Measurements from ENCODE around the gene CCDC141.
"Not testable (repeated sequence)": the region's sequence is repeated elsewhere in the genome, so short reads cannot be mapped to it uniquely, and the experiment has no call there.

The CCDC141 gene, protein sequence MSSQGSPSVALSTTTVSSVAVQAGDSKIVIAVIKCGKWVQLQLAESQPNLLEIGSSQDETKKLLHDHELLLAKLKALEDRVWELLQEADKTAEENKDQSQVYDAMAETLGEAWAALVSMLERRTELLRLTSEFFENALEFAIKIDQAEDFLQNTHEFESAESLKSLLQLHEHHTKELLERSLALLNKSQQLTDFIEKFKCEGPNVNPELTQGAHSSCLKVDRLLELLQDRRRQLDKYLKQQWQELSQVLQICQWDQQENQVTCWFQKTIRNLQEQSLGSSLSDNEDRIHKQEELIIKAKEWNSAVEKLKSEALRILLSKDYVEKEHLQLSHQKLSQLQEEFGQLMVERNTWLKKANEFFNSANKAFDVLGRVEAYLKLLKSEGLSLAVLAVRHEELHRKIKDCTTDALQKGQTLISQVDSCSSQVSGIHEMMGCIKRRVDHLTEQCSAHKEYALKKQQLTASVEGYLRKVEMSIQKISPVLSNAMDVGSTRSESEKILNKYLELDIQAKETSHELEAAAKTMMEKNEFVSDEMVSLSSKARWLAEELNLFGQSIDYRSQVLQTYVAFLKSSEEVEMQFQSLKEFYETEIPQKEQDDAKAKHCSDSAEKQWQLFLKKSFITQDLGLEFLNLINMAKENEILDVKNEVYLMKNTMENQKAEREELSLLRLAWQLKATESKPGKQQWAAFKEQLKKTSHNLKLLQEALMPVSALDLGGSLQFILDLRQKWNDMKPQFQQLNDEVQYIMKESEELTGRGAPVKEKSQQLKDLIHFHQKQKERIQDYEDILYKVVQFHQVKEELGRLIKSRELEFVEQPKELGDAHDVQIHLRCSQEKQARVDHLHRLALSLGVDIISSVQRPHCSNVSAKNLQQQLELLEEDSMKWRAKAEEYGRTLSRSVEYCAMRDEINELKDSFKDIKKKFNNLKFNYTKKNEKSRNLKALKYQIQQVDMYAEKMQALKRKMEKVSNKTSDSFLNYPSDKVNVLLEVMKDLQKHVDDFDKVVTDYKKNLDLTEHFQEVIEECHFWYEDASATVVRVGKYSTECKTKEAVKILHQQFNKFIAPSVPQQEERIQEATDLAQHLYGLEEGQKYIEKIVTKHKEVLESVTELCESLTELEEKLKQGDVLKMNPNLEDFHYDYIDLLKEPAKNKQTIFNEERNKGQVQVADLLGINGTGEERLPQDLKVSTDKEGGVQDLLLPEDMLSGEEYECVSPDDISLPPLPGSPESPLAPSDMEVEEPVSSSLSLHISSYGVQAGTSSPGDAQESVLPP (N-terminal part only)

DNA sequence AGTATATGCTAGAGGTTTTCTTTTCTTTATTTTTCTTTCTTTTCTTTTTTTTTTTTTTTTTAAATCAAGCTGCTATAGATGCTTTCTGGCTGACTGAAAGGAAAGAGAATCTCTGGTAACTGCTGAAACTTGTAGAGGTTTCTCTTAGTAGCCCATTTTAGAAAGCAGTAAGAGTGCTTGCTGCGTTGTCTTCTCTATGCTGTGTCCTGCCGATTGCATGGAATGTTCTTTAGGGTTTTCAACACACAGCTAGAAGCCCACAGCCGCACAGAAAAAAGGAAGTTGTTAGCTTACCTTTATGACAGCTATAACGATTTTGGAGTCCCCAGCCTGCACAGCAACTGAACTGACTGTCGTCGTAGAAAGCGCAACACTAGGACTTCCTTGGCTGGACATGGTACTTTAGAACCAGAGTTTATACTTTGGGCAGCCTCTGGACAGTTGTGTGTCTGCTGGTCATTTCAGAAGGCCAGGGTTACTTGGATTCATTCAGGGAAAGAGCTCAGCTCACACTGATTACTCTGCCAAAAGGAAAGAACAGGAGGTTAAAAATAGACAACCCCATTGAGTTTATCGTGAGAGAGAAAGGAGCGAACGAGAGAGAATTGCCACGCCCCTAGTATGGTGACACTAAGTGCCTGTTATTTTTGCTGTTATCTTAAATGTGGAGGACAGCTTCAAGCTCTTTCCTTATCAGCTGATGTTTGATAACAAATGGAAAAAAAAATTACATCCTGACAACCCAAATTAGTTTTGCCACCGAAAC is at the start of gene CCDC141:
TSS of gene CCDC141 (minus strand) at position 592 of the 766 bp plus-strand sequence. CDS start at position 396, 196 bp downstream.
- Histone ChIP-seq H3K36me3 (ENCODE audit: control insufficient read depth in 1 of 2, insufficient read depth in 2 of 2, low read length in 2 of 2) (no peaks in the 10 kb centered on the region), H3K9ac (ENCODE audit: low read depth in 1 of 2, low read length in 2 of 2) (no peak within 1 kb of the TSS), H3K27me3 (ENCODE audit: control insufficient read depth in 1 of 2, insufficient read depth in 2 of 2, low read length in 2 of 2) (no peaks in the 10 kb centered on the region), H3K27ac (ENCODE audit: low read depth, low read length) (no peak within 1 kb of the TSS), H3K4me1 (ENCODE audit: control insufficient read depth in 1 of 2, insufficient read depth in 2 of 2, low read length in 2 of 2) (no peaks in the 10 kb centered on the region), H3K9me3 (ENCODE audit: control insufficient read depth in 1 of 2, low read length in 2 of 2) (no peaks in the 10 kb centered on the region), H3K4me3 (ENCODE audit: low read depth in 1 of 2, low read length in 2 of 2) (peak within 1 kb of the TSS; percentile 15 to 21)

DNA sequence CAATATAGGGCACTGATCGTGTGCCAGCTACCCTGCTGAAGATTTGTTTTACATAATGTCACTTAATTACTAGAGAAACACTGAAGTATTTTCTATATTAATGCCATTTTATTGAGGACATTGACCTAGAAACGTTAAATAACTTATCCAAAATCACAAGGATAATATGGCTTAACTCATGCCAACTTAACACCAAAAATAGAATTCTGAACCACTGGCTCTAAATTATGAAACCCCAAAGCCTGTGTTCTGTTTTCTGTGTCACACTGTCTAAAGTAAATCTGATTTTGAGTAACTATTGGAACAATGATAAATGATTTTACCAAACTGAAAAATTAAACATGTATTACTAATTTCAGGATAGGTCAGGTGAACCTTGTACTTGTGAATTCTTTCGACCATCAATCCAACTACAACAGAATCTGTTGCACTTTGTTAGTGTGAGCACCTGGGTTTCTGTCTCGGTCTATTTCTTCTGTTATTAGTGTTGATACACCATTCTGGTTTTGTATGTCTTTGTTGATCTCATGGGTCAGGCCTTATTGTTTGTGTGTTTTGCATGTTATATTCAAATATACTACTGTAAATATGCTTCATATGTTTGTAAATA is 48.2 kb upstream of the CCDC141 start:
- Histone ChIP-seq H3K27ac (ENCODE audit: low read depth, low read length) (no peak overlapping the region), H3K4me3 (ENCODE audit: low read depth in 1 of 2, low read length in 2 of 2) (no peak overlapping the region), H3K27me3 (ENCODE audit: control insufficient read depth in 1 of 2, insufficient read depth in 2 of 2, low read length in 2 of 2) (no peaks in the 10 kb centered on the region), H3K4me1 (ENCODE audit: control insufficient read depth in 1 of 2, insufficient read depth in 2 of 2, low read length in 2 of 2) (no peaks in the 10 kb centered on the region), H3K9ac (ENCODE audit: low read depth in 1 of 2, low read length in 2 of 2) (no peak overlapping the region), H3K9me3 (ENCODE audit: control insufficient read depth in 1 of 2, low read length in 2 of 2) (no peaks in the 10 kb centered on the region), H3K36me3 (ENCODE audit: control insufficient read depth in 1 of 2, insufficient read depth in 2 of 2, low read length in 2 of 2) (no peaks in the 10 kb centered on the region)

DNA sequence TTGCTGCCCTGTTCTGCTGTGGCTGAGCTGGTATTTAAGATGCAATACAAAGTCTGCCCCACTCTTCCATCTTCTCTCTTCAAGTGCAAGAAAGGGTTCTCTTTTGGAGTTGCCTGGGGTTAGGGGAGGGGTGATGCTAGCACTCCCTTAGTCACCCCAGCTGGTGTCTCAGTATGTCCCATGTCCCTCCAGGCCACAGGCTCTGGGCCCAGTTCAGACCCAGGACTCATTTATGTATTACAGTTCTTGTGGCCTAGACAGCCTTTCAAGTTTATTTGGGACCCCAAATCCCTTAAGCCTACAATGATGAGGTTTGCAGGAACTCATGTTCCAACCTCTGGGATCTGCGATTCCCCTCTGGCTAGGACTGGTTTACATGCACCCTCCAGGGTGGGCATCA is 47.2 kb upstream of the CCDC141 start:
- no peaks in the 10 kb centered on the region for H3K4me1 ChIP-seq (ENCODE audit: control insufficient read depth in 1 of 2, insufficient read depth in 2 of 2, low read length in 2 of 2)
- no peak overlapping the region for H3K4me3 ChIP-seq (ENCODE audit: low read depth in 1 of 2, low read length in 2 of 2)
- no peaks in the 10 kb centered on the region for H3K36me3 ChIP-seq (ENCODE audit: control insufficient read depth in 1 of 2, insufficient read depth in 2 of 2, low read length in 2 of 2)
- no peaks in the 10 kb centered on the region for H3K27me3 ChIP-seq (ENCODE audit: control insufficient read depth in 1 of 2, insufficient read depth in 2 of 2, low read length in 2 of 2)
- no peaks in the 10 kb centered on the region for H3K9me3 ChIP-seq (ENCODE audit: control insufficient read depth in 1 of 2, low read length in 2 of 2)
- H3K27ac ChIP-seq (ENCODE audit: low read depth, low read length), result no peak overlapping the region
- no peak overlapping the region for H3K9ac ChIP-seq (ENCODE audit: low read depth in 1 of 2, low read length in 2 of 2)

DNA sequence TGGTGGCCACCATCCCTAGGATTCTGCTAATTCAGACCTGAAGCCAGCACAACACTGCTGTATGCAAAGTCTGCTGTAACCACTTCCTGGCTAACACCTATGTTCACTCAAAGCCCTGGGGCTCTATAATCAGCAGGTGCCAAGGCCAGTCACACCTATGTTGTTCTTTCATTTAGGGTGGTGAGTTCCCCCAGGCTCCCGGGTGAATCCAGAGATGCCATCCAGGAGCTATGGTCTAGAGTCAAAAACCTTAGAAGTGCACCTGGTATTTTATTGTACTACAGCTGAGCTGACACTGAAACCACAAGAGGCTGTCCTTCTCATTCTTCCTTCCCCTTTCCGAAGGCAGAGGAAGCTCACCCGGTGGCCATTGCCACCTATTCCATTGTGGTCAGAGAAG is 46.2 kb upstream of the CCDC141 start:
- no peaks in the 10 kb centered on the region for H3K36me3 ChIP-seq (ENCODE audit: control insufficient read depth in 1 of 2, insufficient read depth in 2 of 2, low read length in 2 of 2)
- no peak overlapping the region for H3K9ac ChIP-seq (ENCODE audit: low read depth in 1 of 2, low read length in 2 of 2)
- H3K4me3 ChIP-seq (ENCODE audit: low read depth in 1 of 2, low read length in 2 of 2), result no peak overlapping the region
- no peaks in the 10 kb centered on the region for H3K4me1 ChIP-seq (ENCODE audit: control insufficient read depth in 1 of 2, insufficient read depth in 2 of 2, low read length in 2 of 2)
- no peaks in the 10 kb centered on the region for H3K27me3 ChIP-seq (ENCODE audit: control insufficient read depth in 1 of 2, insufficient read depth in 2 of 2, low read length in 2 of 2)
- H3K9me3 ChIP-seq (ENCODE audit: control insufficient read depth in 1 of 2, low read length in 2 of 2), result no peaks in the 10 kb centered on the region
- no peak overlapping the region for H3K27ac ChIP-seq (ENCODE audit: low read depth, low read length)

DNA sequence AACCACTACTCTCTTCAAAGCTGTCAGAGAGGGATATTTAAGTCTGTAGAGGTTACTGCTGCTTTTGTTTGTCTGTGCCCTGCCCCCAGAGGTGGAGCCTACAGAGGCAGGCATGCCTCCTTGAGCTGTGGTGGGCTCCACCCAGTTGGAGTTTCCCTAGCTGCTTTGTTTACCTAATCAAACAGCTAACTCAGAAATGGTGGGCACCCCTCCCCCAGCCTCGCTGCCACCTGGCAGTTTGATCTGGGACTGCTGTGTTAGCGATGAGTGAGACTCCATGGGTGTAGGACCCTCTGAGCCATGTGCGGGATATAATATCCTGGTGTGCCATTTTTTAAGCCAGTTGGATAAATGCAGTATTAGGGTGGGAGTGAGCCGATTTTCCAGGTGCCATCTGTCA is 43.0 kb upstream of the CCDC141 start:
- H3K9me3 ChIP-seq (ENCODE audit: control insufficient read depth in 1 of 2, low read length in 2 of 2); H3K27me3 ChIP-seq (ENCODE audit: control insufficient read depth in 1 of 2, insufficient read depth in 2 of 2, low read length in 2 of 2); H3K4me3 ChIP-seq (ENCODE audit: low read depth in 1 of 2, low read length in 2 of 2); H3K4me1 ChIP-seq (ENCODE audit: control insufficient read depth in 1 of 2, insufficient read depth in 2 of 2, low read length in 2 of 2); H3K27ac ChIP-seq (ENCODE audit: low read depth, low read length); H3K36me3 ChIP-seq (ENCODE audit: control insufficient read depth in 1 of 2, insufficient read depth in 2 of 2, low read length in 2 of 2); H3K9ac ChIP-seq (ENCODE audit: low read depth in 1 of 2, low read length in 2 of 2): not testable (repeated sequence)

DNA sequence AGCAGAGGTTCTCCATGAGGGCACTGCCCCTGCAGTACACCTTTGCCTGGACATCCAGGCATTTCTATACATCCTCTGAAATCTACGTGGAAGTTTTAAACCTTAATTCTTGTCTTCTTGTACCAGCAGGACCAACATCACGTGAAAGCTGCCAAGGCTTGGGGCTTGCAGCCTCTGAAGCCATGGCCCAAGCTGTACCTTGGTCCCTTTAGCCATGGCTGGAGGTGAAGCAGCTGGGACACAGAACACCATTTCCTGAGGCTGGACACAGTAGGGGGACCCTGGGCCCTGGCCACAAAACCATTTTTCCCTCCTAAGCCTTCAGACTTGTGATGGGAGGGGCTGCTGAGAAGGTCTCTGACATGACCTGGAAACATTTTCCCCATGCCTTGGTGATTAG is 32.8 kb upstream of the CCDC141 start:
- Histone ChIP-seq H3K4me3 (ENCODE audit: low read depth in 1 of 2, low read length in 2 of 2) (no peak overlapping the region), H3K9me3 (ENCODE audit: control insufficient read depth in 1 of 2, low read length in 2 of 2) (no peaks in the 10 kb centered on the region), H3K27me3 (ENCODE audit: control insufficient read depth in 1 of 2, insufficient read depth in 2 of 2, low read length in 2 of 2) (no peaks in the 10 kb centered on the region)

DNA sequence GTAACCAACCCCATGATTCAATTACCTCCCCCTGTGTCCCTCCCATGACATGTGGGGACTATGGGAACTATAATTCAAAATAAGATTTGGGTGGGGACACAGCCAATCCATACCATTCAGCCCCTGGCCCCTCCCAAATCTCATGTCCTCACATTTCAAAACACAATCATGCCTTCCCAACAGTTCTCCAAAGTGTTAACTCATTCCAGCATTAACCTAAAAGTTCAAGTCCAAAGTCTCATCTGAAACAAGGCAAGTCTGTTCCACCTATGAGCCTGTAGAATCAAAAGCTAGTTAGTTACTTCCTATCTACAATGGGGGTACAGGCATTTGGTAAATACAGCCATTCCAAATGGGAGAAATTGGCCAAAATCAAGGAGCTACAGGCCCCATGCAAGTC is 32.0 kb upstream of the CCDC141 start:
- Histone ChIP-seq H3K4me3 (ENCODE audit: low read depth in 1 of 2, low read length in 2 of 2) (no peak overlapping the region), H3K27ac (ENCODE audit: low read depth, low read length) (no peak overlapping the region), H3K9me3 (ENCODE audit: control insufficient read depth in 1 of 2, low read length in 2 of 2) (no peaks in the 10 kb centered on the region), H3K36me3 (ENCODE audit: control insufficient read depth in 1 of 2, insufficient read depth in 2 of 2, low read length in 2 of 2) (no peaks in the 10 kb centered on the region), H3K9ac (ENCODE audit: low read depth in 1 of 2, low read length in 2 of 2) (no peak overlapping the region), H3K4me1 (ENCODE audit: control insufficient read depth in 1 of 2, insufficient read depth in 2 of 2, low read length in 2 of 2) (no peaks in the 10 kb centered on the region), H3K27me3 (ENCODE audit: control insufficient read depth in 1 of 2, insufficient read depth in 2 of 2, low read length in 2 of 2) (no peaks in the 10 kb centered on the region)

More for the DNA sequence above, 32.8 kb upstream of the CCDC141 start:
- Histone ChIP-seq H3K36me3 (ENCODE audit: control insufficient read depth in 1 of 2, insufficient read depth in 2 of 2, low read length in 2 of 2) (no peaks in the 10 kb centered on the region), H3K4me1 (ENCODE audit: control insufficient read depth in 1 of 2, insufficient read depth in 2 of 2, low read length in 2 of 2) (no peaks in the 10 kb centered on the region), H3K27ac (ENCODE audit: low read depth, low read length) (no peak overlapping the region), H3K9ac (ENCODE audit: low read depth in 1 of 2, low read length in 2 of 2) (no peak overlapping the region)

DNA sequence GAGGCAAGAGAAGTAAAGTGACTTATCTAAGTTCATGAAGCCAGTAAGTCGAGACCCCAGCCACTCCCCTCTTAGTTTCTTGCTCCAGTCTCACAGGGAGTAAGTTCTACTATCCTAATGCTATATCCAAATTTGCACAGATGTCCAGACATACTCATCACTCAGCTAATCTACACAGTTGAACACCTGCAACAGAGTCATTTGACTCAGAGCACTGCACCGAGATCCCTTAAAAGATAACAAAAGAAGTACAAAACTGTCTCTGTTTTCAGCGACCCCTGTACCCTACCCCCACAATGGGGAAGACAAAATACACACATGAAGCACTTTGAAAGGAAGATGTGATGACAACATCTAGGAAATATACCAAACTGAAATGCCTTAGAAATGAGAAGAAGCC is 22.6 kb upstream of the CCDC141 start:
- Histone ChIP-seq H3K36me3 (ENCODE audit: control insufficient read depth in 1 of 2, insufficient read depth in 2 of 2, low read length in 2 of 2) (no peaks in the 10 kb centered on the region), H3K9me3 (ENCODE audit: control insufficient read depth in 1 of 2, low read length in 2 of 2) (peaks cover 0 to under 1% of the 10 kb centered on the region in 2 donors), H3K4me3 (ENCODE audit: low read depth in 1 of 2, low read length in 2 of 2) (no peak overlapping the region), H3K27me3 (ENCODE audit: control insufficient read depth in 1 of 2, insufficient read depth in 2 of 2, low read length in 2 of 2) (no peaks in the 10 kb centered on the region), H3K9ac (ENCODE audit: low read depth in 1 of 2, low read length in 2 of 2) (no peak overlapping the region), H3K4me1 (ENCODE audit: control insufficient read depth in 1 of 2, insufficient read depth in 2 of 2, low read length in 2 of 2) (no peaks in the 10 kb centered on the region), H3K27ac (ENCODE audit: low read depth, low read length) (no peak overlapping the region)

DNA sequence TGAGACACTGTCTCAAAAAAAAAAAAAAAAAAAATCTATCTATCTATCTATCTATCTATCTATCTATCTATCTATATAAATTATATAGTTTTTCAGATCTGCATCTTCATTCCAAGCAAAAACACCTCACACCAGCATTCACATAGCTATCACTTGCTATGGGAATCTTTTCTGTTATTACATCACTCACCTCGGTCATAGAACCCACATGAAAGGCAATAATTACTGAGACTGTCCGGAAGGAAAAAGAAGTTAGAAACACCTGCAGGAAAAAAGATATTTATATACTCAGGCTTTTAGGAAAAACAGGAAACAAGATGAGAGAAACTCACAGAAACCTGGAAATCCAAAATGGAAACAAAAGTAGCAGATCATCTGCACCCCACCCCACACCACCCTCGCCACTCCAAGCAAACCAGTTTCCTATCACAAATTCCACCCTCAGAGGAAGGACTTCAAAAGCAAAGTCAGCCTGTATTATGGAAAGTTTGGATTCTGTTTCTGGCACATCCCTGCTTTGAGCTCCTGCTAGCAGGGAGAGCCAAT is 21.9 kb upstream of the CCDC141 start:
- H3K27me3 ChIP-seq (ENCODE audit: control insufficient read depth in 1 of 2, insufficient read depth in 2 of 2, low read length in 2 of 2), result no peaks in the 10 kb centered on the region
- H3K9ac ChIP-seq (ENCODE audit: low read depth in 1 of 2, low read length in 2 of 2), result no peak overlapping the region
- H3K4me1 ChIP-seq (ENCODE audit: control insufficient read depth in 1 of 2, insufficient read depth in 2 of 2, low read length in 2 of 2), result no peaks in the 10 kb centered on the region
- H3K36me3 ChIP-seq (ENCODE audit: control insufficient read depth in 1 of 2, insufficient read depth in 2 of 2, low read length in 2 of 2), result no peaks in the 10 kb centered on the region
- H3K27ac ChIP-seq (ENCODE audit: low read depth, low read length), result no peak overlapping the region
- H3K9me3 ChIP-seq (ENCODE audit: control insufficient read depth in 1 of 2, low read length in 2 of 2), result peaks cover 0 to 2% of the 10 kb centered on the region in 2 donors
- no peak overlapping the region for H3K4me3 ChIP-seq (ENCODE audit: low read depth in 1 of 2, low read length in 2 of 2)
